NCI-H187 treated with DMSO at 0.1 percent for 48 hours (cell line): ENCODE measurements around the gene CYP27B1.

Source experiments
- DNase-seq: peaks from one replicate; lab custom pipeline; 2025; lab: John Stamatoyannopoulos, UW

Gene CYP27B1

DNA sequence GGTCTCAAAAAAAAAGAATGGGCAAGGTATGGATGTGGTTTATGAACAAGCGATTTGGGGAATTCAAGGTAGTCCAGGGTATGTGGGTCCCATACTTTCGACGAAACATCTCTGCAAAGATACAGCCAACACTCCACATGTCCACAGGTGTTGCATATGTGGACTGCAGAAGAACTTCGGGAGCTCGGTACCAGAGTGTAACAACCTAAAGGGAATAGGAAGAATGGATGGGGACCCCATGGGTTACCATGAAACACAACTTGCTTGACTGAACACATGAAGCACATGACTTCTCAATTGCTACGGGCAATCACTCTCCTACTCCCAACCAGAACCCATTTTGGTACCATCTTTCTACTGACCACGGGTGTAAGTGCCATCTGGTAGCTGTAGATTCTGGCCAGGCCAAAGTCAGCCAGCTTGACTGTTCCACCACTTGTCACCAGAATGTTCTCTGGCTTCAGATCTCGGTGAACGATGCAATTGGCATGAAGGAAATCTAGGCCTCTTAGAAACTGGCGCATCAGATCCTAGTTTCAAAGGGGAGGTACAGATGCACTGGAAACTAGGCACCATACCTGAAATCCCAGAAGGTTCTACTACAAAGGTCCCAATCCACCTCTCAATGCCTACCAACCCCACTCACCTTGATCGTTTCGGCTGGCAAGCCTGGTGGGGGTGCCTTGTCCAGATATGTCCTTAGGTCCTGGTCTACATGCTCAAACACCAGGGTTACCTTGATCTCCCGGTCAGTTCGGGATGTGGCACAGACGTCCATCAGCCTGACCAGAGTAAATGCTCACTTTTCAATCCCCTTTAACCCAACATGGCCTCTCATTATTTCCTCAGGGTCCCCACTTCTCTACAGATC lies 16.1 kb downstream of the CYP27B1 start:
- DNase-seq: no peak

DNA sequence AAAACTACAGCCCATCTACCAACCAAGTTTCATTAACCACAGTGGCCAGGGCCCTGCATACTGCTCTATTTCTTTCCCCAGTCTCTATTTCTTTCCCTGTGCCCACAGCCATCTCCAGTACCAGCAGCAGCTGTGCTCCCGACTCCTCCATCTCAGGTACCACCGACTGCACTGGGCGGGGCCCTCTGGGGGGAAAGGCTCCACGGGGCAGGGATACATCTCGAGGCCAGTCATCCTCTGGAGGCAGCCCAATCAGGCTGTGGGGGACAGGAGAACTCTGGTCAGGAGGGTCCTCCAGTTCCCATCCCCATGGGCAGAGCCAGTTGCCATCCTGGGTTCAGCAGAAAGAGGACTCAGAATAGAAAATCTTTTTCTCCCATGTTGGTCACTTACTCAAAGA lies 17.8 kb downstream of the CYP27B1 start:
- no peak for DNase-seq

DNA sequence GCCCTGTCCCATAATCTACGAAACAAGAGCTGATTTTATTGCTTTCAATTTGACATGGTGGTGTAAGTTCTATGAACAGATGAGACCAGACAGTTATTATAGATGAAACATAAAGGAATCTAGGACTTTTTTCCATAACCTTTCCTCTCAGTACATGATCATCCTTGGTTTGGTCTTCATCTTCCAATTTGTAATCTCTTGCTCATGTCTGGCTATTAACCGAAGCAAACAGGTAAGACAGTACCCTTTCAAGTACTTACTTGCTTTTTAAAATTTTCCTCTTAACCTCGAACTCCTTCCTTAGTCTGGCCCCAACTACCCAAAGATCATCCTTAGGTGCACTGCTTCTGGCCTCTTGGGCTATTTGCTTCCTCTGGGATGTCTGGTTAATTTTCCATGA lies 20.9 kb downstream of the CYP27B1 start:
- DNase-seq: no peak

DNA sequence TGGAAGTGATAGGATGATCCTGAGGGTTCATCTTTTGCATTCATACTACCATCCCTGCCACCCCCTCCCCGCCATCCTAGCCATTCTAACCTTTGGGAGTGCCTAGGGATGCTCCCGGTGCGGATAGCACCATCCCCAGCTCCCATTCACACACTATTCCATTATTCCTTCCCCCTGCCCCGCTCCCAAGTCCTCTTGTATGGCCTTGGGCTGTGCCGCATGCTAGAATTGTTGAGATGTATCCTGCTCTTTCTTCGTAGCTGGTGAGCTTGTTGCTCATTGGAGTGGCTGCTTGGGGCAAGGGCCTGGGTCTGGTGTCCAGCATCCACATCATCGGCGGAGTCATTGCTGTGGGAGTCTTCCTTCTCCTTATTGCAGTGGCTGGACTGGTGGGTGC lies 21.4 kb downstream of the CYP27B1 start:
- DNase-seq: no peak

DNA sequence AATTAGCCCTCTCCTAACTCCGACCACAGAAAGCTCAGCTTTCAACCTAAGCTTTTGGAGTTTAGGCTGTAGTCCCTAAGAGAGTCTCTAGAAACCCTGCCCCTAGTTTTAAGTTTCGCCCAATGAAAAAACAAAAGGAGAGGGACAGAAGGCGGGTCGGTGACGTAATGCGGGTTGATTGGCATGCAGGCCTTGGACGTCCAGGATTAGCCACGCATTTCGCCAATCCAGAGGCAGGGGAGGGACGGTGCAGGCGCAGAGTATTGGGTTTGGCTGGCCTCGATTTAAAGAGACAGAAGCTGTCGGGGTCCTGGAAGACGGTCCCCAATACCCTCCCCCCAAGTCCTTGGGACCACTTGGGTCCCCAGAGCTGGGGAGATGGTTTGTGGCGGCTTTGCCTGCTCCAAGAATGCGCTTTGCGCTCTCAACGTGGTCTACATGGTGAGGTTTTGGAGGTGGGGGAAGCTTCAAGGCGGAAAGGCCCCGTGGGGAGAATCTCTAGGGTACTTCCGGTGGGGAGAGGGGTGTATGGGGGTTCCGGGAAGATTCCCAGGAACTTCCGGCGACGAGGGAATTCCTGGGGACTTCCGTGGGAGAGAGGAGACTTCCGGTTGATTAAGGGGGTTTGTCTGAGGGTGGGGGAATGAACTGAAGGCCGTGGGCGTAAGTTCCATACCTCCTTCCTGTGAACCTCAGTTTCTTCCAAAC lies 21.9 kb downstream of the CYP27B1 start, which contains the start of gene TSPAN31:
TSPAN31 (plus strand) TSS at position 263 of the 708 bp plus-strand sequence; CDS start at position 379, 116 bp downstream.
- peak; percentile 76 for DNase-seq

DNA sequence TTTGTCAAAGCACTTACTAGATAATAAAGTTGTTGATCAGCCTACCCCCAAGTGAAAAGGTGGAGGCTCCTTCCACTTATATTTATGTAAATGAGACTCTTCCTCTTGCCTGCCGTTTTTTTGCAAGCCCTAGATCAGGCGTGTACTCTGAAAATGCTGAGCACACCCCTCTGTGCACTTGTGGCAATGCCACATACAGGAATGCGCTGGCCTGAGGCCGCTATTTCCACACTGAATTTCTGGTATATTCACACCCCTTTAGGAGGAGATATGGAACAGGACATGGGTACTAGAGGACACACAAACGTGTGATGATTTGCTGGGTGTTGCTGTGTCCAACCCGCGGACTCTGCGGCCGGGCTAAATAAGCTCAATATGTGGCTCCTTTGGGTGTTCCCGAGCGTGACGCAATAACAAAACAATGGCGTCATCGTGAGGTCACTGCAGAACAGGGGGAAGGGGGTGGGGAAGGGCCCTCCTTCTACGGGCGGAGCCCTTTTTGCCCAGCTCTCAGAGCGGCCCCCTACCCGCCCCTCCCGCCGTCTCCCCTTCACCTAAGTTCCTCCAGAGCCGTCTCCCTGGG lies 22.6 kb downstream of the CYP27B1 start:
- DNase-seq: no peak

DNA sequence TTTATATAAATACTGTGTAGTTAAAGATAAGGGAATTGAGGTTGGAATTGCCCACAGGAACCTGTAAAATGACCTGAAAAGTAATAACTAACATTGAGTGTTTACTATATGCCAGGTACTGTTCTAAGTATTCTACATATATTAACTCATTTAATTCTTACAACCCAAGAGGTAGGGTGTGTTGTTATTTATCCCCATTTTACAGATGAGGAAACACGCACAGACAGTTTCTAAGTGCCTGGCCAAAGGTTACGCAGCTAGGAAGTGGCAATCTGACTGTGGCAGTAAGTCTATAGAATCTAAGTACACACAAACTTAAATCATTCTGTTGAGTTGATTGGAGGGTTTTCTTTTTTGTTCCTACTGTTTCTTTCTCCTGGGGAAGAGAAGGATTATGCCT lies 23.1 kb downstream of the CYP27B1 start:
- DNase-seq: no peak

DNA sequence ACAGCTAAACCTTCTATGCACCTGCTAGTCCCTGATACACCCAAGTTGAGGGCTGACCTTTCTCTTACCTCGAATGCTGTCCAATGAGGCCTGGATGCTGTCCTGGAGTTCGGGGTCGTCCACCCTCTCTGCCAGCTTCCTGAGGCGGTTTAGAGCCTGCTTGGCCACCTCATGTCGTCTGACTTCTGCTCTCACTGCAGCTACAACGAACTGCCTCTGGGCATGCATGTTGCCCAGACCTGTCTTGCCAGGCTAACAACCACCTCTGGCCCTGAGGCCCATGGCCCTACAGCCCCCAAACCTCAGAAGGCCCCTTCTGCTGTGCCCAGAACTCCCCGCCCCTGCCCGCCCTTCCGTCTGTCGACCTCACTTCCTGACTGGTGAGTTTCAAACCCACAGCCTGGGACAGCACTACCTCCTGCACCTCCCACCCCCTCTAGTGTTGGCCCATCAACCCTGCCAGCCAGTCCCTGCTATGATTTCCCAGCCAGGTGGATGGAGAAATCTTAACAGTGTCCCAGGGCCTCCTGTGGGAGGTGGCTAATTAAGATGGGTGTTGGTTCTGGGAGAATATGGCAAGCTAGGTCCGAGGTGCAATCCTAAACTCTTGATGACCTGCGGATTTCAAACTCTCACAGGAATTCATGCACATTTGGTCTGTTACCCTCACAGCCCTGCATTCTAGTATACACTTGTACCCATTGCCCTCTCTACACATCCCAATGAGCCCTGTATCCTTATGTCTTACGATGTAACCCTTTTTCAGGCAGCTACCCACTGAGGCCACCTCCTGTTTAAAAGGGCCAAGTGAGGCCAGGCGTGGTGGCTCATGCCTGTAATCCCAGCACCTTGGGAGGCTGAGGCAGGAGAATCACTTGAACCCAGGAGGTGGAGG lies 24.8 kb downstream of the CYP27B1 start:
- DNase-seq: no peak

DNA sequence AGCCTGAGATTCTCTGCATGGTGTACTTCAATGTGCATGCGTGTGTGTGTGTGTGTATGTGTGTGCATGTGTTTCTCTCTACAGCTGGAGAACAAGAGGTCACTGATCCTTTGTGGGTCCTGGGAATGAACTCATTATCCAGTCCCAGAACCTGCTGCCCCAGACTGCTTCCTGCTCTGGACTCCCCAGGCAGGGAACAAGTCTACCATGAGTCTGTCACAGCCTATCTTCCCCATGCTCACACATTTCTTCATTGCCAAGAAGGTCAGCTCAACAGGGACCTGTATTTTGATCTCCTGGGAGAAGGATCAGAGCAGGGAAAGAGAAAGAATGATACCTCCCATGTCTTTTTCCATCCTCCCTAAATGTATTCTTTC lies 25.5 kb downstream of the CYP27B1 start:
- no peak for DNase-seq

DNA sequence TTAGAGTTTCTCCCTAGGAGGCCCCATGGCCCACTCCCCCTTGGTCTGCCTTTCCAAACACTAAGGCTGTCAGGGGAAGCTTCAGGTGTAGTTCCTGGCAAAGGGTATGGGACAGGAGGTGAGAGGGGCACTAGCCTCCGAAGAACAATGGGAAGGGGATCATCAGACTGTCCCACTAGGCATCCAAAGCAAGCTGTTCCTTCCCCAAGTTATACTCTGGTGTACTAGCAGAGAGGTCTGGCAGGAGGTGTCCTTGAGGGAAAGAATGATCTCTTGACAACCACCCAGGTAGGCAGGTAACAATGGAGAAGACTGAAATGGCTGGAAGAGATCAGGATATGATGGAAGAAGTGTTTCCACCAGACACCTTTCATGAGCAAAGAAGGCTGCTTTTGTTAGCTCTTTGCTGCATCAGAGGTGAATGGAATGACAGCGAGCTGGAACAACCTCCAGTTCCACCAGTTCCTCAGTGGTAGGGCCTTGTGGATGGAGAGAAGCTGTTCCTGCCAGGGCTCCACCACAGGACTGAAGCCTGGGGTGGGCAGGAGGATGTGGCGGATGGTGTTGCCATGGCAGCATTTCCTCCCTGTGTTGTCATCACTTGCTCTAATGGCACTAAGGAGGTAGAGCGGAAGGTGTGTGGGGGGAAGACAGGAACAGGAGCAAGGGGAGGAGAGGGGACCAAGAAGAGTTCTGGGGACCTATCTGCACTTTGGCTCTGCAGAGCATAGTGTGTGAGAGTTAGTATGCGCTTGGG lies 26.0 kb downstream of the CYP27B1 start:
- no peak for DNase-seq

DNA sequence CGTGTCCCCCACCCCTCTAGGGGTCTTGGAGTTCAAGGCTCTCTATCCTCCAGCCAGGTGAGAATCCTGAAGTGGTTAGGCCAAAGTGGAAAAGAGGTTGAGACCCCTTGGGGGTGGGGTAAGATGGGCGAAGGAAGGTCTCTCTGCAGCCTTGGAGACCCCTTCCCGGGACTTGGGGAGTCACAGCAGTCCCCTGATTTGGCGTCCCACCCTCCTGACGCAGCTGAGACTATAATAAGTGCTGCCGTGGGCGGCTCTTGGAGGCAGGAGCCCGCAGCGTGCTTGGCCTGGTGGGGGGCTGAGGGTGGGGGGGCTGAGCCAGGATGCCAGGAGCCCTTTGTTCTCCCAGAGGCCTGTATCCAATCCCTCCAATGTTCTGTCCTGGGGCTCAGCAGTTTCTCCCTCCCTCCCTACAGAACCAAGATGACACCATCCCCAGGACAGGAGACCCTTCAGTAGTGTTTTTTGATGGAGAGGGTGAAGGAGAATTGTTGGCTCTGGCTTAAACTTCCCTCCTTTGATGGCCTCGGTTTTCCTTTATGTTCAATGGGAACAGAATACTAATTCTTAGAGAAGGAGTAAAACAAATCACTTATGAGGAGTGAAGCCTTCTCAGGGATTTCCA lies 26.9 kb downstream of the CYP27B1 start:
- no peak for DNase-seq

DNA sequence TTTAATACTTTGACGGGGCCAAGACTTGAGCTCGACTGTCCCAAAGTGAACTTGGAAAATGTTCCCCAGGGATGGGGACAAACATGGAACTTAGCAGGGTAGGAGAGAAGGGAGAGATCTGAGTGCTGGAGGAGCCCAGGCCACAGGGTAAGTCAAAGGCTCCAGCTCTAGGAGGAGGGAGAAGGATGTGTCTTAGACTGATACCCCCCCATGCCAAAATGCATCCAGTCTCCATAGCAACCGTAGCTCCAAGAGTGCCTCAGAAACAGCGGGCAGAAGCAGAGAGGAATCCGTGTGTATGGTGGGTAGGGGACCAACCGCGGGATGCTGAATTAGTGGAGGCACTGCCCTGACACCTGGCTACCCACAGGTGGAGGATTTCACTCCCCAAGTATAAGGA lies 27.5 kb downstream of the CYP27B1 start:
- DNase-seq: no peak

DNA sequence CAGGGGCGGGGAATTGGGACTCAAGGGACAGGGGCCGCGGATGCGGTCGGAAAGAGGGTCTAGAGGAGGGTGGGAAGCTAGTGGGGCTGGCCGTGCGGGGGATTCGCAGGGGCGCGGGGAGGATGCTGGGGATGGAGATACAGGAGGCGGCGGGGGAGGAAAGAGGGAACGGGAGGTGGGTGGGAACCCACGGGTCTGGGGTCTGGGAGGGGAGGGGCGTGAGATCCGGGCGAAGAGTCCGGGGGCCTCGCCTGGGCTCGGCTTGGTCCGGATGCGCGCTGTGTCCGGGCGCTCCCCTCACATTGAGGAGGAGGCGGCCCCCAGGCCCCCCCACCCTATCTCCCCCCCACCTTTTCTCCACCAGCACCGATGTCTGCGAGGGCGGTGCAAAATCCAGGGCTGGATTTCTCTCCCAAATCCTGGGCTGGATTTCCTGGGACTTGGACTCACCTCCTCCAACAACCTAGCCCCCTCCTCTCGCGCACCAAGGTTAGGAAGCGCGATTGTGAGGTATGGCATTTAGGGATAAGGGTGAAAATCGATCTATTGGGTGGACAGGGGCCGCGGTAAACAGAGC lies 28.1 kb downstream of the CYP27B1 start, which contains the start of gene AGAP2:
AGAP2 (minus strand) TSS at position 82 of the 577 bp plus-strand sequence. CDS start 496 bp downstream, outside the sequence.
- DNase-seq: no peak

DNA sequence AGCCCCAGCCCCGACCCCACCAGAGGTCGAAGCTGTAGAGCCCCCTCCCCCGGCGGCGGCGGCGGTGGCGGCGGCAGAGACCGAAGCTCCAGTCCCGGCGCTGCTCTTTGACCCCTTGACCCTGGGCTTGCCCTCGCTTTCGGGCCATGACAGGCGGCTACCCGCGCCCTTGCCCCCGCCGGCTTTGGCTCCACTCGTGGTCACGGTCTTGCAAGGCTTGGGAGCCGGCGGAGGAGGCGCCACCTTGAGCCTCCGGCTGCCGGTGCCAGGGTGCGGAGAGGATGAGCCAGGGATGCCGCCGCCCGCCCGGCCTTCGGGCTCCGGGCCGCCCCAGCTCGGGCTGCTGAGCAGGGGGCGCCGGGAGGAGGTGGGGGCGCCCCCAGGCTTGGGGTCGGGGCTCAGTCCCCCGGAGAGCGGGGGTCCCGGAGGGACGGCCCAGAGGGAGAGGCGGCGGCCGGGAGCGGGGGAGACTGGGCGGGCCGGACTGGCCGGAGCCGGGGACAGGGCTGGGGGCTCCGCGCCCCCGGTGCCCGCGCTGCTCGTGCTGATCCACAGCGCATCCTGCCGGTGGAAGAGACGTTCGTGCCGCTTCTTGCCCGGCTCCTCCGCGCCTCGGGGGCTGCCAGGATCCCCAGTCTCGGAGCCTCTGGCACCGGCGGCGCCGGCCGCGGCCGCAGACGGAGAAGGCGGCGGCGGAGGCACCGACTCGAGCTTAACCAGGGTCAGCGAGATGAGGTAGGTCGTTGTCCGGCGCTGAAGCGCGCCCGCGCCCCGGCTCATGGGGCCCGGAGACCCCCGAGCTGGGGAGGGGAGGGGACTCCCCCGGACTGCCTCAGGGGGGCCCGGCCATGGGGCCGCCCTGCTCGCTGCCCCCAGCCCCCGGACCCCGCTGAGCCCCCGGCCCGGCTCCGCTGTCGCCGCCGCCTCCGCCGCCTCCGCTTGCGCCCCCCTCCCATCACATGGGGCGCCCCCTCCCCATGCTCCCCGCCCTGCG lies 29.1 kb downstream of the CYP27B1 start:
- DNase-seq: no peak

DNA sequence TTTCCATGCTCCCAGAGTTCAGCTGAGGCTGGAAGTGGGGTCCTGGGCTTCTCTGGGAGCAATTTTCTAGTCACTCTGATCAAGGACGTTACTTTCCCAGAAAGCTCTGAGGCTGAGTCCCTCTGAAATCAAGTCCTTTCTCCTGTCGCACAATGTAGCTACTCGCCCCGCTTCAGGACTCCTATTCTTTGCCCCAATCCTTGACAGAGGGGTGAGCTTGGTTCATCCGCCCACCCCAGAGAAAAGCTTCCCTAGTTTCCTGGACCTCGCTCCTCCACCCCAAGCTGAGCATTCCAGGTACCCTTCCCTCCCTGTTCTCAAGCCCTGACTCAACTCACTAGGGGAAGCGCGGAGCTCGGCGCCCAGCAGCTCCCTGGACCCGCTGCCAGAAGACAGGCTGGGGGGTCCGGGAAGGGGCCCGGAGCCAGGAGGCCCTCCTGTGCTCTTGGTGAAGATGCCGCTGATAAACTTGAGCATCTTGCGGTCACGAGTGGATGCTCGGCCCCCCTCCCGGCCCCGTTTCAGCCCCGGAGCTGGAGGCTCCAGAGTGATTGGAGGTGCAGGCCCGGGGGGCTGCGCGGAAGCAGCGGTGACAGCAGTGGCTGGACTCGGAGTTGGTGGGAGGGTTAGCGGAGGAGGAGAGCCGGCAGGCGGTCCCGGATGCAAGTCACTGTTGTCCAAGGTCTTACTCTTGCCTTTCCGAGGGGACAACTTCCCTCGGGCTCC lies 30.0 kb downstream of the CYP27B1 start:
- no peak for DNase-seq

DNA sequence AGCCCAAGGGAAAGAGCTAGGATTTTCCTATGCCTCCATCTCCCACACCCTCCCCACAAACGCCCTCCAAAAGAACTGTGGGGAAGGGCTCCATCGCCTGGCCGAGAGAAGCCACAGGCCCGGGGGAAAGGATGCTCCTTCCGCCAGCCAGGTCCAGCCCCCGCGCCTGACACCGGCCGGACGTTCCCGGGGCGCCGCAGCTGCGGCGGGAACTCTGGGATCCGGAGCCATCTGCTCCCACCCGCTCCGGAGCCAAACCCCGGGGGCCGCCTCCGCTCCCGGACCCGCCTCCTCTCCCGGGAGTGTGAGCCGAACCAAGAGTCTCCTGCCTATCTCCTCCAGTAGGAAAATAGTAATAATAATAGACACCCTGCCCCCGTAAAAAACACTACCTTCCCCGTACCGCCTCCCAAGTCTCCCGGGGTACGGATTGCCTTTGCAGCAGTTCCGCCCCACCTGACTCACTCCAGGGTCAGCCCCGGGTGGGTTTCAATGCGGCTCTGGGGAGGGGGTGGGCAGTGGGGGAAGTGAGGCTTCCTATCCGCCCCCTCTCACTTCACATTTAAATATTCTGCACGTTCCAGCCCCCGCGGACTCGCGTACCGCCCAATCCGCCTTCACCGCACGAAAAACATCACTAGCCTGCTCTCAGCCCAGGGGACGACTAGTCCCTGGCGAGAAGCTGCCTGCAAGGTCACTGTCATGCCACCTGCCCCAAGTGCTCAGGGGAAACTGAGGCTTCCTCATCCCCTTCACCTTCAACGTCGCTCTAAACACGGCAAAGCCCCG lies 30.7 kb downstream of the CYP27B1 start:
- no peak for DNase-seq

DNA sequence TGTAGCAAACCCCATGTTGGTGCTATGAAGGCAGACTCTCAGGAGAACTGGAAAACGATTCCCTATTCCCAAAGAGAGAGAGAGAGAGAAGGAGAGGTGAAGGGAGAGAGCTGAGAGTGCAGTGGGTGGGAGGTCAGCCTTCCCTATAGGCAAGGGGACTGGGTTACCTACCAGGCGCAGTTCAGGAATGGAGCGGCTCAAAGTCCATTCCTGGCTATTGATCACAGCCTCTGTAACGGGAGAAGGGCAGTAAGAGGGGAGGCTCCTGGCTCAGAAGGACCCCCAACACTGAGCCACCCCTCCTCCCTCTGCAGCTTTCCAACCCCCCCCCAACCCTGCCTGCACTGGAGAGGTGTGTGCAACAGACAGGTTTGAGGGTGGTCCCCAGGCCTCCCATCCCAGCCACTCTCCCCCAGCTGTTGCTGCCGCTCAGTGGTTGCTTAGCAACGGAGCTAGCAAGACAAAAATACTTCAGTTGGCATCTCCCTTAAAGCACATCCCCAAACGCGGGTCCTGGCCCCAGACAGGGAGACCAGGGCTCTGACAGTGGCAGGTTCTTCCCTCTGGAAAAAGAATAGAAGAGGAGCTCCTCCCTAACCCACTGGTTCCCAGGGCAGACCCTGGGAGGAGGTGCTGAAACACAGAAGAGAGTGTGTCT lies 31.6 kb downstream of the CYP27B1 start:
- no peak for DNase-seq
